GM18511 (cell line): ENCODE data around the gene TANC1.

Source experiments
- ATAC-seq: cut with Tn5 transposase; IDR thresholded peaks from one replicate; pipeline ENCODE4 v1.9.1; 2021; ENCODE audit warnings: mild to moderate bottlenecking, moderate library complexity; ENCODE audit not compliant: unreplicated experiment

TANC1 gene

GRCh38 chr2:159109517-159109916 is 141.1 kb downstream of the TANC1 start:
- ATAC-seq = no peak

GRCh38 chr2:159110784-159111183 is 142.3 kb downstream of the TANC1 start:
- no peak for ATAC-seq

GRCh38 chr2:159111346-159111927 is 143.0 kb downstream of the TANC1 start:
- no peak for ATAC-seq

GRCh38 chr2:159114835-159115234 is 146.4 kb downstream of the TANC1 start:
- no peak for ATAC-seq

- ATAC-seq = no peak
Observed at GRCh38 chr2:159116922-159117321, 148.5 kb downstream of the TANC1 start.

- ATAC-seq = no peak
Observed at GRCh38 chr2:159117658-159118057, 149.2 kb downstream of the TANC1 start.

- ATAC-seq = peak; percentile 92
Observed at GRCh38 chr2:159118115-159118858, 149.8 kb downstream of the TANC1 start.

- ATAC-seq = peak; percentile 36
Observed at GRCh38 chr2:159118859-159119500, 150.5 kb downstream of the TANC1 start.

GRCh38 chr2:159119652-159120257 is 151.3 kb downstream of the TANC1 start:
- no peak for ATAC-seq

- no peak for ATAC-seq
Observed at GRCh38 chr2:159123786-159124185, 155.3 kb downstream of the TANC1 start.

- ATAC-seq = no peak
Observed at GRCh38 chr2:159124441-159124911, 156.0 kb downstream of the TANC1 start.

GRCh38 chr2:159124931-159125467 is 156.6 kb downstream of the TANC1 start:
- ATAC-seq = no peak

- no peak for ATAC-seq
Observed at GRCh38 chr2:159125858-159126257, 157.4 kb downstream of the TANC1 start.

GRCh38 chr2:159126432-159127022 is 158.1 kb downstream of the TANC1 start:
- ATAC-seq = no peak

GRCh38 chr2:159128191-159128590 is 159.8 kb downstream of the TANC1 start:
- ATAC-seq = no peak

- ATAC-seq = no peak
Observed at GRCh38 chr2:159129269-159129668, 160.8 kb downstream of the TANC1 start.

- ATAC-seq = no peak
Observed at GRCh38 chr2:159129824-159130223, 161.4 kb downstream of the TANC1 start.

GRCh38 chr2:159130302-159130701 is 161.9 kb downstream of the TANC1 start:
- no peak for ATAC-seq

- ATAC-seq = no peak
Observed at GRCh38 chr2:159131267-159131913, 162.9 kb downstream of the TANC1 start.

GRCh38 chr2:159131914-159132281 is 163.5 kb downstream of the TANC1 start:
- ATAC-seq = no peak
